Body of pancreas (tissue), 4 donors: Measurements from ENCODE around the gene OSCP1.
"Not testable (repeated sequence)": the region's sequence is repeated elsewhere in the genome, so short reads cannot be mapped to it uniquely, and the experiment has no call there.

Source experiments
- POLR2A ChIP-seq, 3 donors: fragments of 450-650 bp; IDR thresholded peaks; one replicate each; pipeline ENCODE4 v1.6.1; 2016; ENCODE audit warnings: antibody characterized with exemption in 3 of 3, mild to moderate bottlenecking in 2 of 3
- TF ChIP-seq, protein P1 (sequence below), 7 experiments: fragments of 450-650 bp in 4 of 7; fragments of 200-600 bp in 3 of 7; sonication (generic) in 3 of 7; IDR thresholded peaks; one replicate each; pipeline ENCODE4 v1.5.1; 2016 to 2019; ENCODE audit warnings: antibody characterized with exemption in 7 of 7

DNA sequence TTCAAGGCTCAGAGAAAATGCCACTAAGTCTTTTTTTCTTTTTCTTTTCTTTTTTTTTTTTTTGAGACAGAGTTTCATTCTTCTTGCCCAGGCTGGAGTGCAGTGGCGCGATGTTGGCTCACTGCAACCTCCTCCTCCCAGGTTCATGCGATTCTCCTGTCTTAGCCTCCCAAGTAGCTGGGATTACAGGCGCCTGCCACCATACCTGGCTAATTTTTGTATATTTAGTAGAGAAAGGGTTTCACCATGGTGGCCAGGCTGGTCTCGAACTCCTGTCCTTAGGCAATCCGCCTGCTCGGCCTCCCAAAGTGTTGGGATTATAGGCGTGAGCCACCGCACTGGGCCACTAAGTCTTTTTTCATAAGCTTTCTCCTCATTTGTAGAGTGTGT is 37.1 kb upstream of the OSCP1 start:
- TF ChIP-seq, protein P1, sequence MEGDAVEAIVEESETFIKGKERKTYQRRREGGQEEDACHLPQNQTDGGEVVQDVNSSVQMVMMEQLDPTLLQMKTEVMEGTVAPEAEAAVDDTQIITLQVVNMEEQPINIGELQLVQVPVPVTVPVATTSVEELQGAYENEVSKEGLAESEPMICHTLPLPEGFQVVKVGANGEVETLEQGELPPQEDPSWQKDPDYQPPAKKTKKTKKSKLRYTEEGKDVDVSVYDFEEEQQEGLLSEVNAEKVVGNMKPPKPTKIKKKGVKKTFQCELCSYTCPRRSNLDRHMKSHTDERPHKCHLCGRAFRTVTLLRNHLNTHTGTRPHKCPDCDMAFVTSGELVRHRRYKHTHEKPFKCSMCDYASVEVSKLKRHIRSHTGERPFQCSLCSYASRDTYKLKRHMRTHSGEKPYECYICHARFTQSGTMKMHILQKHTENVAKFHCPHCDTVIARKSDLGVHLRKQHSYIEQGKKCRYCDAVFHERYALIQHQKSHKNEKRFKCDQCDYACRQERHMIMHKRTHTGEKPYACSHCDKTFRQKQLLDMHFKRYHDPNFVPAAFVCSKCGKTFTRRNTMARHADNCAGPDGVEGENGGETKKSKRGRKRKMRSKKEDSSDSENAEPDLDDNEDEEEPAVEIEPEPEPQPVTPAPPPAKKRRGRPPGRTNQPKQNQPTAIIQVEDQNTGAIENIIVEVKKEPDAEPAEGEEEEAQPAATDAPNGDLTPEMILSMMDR (IDR thresholded peaks at IDR 0.05) = not testable (repeated sequence)
- TF ChIP-seq POLR2A (IDR thresholded peaks at IDR 0.05) = not testable (repeated sequence)
